GM03348 (cell line): ENCODE results near the gene HELZ.
"Not testable (repeated sequence)": the region's sequence is repeated elsewhere in the genome, so short reads cannot be mapped to it uniquely, and the experiment has no call there.

ENCODE experiments used
- DNase-seq: peaks from one replicate; pipeline ENCODE4 v3.0.0; 2012; ENCODE audit warnings: low spot score

HELZ gene

GRCh38 chr17:67143318-67143717 is 101.7 kb downstream of the HELZ start:
- DNase-seq, result no peak

DNA sequence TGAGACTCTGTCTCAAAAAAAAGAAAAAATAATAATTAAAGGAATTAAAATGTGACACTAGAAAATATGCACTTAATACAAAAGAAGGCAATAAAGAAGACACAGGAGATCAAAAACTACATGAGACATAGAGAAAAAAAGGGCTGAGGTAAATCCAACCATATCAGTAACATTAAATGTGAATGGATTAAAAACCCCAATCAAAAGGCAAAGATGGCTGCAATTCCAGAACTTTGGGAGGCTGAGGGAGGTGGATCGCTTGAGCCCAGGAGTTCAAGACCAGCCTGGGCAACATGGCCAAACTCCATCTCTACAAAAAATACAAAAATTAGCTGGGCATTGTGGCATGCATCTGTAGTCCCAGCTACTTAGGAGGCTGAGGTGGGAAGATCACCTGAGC is 103.0 kb downstream of the HELZ start:
- DNase-seq, result not testable (repeated sequence)

- peak; percentile 14 for DNase-seq
Observed at GRCh38 chr17:67139784-67140665, 105.0 kb downstream of the HELZ start.

- no peak for DNase-seq
Observed at GRCh38 chr17:67139289-67139688, 105.7 kb downstream of the HELZ start.

DNA sequence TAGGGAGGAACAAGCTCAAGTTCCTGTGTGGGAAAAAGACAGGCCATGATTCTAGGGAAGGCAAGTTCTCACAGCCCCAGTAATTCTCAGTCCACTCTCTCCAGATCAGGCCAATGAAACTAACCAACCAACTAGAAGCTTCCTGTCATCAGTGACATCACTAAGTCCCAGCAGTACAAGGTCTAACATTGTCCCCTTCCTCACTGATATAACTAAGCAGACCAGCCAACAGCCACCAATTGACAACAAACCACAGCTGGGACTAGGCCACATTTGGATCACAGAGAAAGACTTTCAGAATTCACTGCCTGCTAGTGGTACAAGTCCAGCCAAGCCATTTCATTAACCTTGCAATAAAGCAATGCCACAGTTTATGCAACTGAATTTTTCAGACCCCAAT is 106.6 kb downstream of the HELZ start:
- no peak for DNase-seq

DNA sequence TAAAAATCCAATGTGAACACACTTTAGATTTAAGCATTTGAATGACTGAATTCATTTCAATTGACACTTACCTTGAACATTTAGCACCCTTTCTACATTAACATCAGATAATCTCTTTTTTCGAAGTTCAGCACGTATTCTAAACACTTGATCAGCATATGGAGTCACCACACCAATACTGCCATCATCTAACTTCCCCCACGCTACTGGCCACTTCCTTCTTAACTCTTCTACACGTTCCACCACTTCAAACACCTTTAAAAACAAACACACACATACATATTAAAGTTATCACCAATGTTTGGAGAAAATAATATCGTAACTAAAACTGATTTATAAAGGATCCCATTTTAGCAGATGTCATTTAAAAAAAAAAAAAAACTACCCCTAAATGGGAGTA is 107.1 kb downstream of the HELZ start:
- no peak for DNase-seq

DNA sequence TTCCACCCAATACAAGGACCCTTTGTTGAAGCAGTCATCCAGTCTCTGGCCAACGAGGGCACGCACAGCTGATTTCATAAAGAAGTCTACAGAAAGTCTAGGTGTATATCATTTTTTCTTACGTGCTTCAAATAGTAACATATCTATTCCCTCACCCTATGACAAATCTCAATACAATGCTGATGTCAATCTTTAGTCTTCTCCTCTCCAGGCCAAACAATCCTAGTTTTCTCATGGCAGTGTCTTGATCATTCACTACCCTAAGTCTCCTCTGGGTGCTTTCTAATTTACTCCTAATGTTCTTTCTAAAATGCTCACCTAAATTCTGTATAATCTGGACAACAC is 108.0 kb downstream of the HELZ start:
- DNase-seq, result no peak

- DNase-seq, result no peak
Observed at GRCh38 chr17:67136191-67137025, 108.6 kb downstream of the HELZ start.

DNA sequence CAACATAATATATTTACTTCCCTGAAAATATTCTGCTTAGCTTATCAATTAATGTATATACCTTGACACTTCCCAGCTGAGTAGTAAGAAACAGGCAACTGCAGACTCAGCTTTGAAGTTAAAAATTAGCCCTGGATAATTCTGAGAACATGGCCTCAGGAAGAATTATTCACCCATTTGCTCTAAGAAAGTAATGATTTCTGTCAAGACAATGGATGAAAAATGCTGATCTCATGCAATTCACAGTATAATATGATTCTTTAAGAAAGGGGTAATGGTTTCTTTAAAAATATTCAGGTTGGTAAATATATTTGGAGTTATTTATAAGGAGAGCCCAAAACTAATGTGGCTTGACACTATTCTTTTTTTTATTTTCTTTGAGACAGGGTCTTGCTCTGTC is 111.8 kb downstream of the HELZ start:
- DNase-seq, result no peak

DNA sequence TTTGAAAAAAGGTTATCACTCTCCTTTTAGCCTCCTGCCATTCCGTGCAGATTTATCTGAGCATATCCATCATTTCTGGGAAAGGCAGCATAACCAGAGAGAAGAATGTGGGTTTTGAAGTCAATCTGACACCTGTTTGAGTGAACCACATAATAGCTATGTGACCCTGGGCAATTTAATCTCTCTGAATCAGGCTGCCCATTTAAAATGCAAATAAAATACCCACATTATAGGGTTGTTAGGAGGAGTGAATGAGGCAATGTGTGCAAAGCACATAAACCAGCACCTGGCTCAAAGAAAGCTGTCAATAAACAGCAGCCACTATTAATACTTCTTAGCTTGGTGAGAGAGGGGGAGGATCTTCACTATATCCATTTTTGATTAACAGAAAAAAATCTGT is 112.6 kb downstream of the HELZ start:
- no peak for DNase-seq

- DNase-seq, result no peak
Observed at GRCh38 chr17:67130768-67131167, 114.2 kb downstream of the HELZ start.

DNA sequence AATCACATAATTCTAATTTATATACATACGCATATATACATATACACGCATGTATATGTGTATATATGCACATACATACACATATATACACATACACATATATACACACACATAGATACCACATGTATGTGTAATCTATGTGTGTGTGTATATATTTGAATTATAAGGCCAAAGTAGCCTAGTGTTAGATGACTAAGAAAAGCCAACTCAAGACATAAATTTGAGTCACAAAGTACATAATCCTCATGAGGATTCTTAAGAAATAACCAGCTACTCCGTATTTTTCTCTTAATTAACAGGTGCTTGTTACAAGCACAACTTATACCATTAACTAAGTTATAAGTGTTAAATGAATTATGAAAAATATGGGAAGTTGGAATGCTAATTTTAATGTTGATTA is 115.7 kb downstream of the HELZ start:
- DNase-seq, result no peak

- no peak for DNase-seq
Observed at GRCh38 chr17:67128700-67129099, 116.3 kb downstream of the HELZ start.

DNA sequence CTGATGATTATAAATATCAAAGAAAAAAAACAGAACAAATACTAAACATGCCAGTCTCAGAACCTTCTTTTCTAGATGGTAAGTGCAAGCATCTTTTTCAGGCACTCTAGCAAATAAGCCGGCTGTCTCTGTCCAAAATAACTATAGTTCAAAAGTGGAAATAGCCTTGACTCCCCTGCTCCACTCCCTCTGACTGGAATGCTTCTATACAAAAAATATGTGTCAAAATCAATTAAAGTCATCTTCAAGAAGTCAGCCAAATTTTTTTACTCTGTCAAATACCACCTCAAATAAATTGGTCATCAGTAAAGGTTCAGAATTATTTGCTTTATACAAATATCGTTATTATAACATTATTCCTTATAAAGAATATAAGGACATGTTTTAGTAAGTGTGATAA is 117.1 kb downstream of the HELZ start:
- DNase-seq, result no peak

GRCh38 chr17:67126983-67127382 is 118.0 kb downstream of the HELZ start:
- DNase-seq, result no peak

DNA sequence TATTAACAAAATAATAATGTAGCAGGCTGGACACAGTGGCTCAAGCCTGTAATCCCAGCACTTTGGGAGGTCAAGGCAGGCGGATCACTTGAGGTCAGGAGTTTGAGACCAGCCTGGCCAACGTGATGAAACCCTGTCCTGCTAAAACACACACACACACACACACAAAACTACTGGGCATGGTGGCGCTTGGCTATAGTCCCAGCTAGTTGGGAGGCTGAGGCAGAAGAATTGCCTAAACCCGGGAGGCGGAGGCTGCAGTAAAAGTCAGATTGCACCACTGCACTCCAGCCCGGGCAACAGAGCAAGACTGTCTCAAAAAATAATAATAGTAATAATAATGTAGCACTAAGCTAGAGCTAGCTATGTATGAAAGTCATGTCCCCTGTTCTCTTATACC is 118.5 kb downstream of the HELZ start:
- DNase-seq, result not testable (repeated sequence)

- DNase-seq, result no peak
Observed at GRCh38 chr17:67125924-67126323, 119.1 kb downstream of the HELZ start.

DNA sequence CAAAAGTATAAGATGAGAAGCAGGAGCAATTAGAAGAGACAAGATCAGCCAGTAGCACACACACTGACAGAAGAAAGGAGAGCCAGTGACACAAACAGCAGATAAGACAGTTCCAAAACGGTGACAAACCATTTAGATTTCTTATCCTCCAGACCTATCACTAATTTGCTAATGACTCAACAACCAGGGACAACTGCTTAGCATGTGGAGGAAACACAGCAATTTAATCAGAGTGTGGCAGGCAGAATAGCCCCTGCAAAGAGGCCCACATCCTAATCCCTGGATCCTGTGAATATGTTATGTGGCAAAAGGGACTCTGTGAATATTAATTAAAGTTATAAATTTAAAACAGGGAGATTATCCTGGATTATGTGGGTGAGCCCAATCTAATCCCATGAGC is 119.6 kb downstream of the HELZ start:
- no peak for DNase-seq

DNA sequence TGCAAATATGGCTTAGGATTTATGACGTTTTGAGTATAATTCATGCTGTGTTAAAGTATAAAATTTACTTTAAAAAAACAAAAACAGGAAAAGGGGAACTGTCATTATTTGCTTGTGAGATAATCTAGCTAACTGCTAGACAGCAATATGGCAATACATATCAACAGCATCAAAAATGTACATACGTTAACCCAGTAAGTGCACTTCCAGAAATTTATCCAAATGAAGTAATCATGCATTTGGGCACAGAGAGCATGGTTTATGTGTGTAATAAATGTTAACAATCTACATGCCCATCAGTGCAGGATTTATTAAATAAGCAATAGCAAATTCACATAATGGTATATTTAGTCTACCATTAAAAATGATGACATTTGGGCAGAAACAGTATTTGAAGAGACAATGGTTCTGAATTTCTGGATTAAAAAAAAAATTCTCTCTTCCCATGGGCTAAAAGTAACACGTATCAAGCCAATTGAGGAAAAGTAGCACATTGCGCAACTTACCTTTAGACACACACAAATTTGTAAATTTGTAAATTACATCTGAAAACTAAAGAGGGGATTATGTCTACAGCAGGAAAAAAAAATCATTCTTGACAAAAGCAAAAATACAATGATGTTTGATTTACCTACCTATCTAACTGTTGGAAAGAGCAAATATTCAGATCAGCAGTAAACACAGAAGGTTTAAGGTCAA is 120.4 kb downstream of the HELZ start:
- DNase-seq, result no peak

- DNase-seq, result no peak
Observed at GRCh38 chr17:67123699-67124098, 121.3 kb downstream of the HELZ start.

DNA sequence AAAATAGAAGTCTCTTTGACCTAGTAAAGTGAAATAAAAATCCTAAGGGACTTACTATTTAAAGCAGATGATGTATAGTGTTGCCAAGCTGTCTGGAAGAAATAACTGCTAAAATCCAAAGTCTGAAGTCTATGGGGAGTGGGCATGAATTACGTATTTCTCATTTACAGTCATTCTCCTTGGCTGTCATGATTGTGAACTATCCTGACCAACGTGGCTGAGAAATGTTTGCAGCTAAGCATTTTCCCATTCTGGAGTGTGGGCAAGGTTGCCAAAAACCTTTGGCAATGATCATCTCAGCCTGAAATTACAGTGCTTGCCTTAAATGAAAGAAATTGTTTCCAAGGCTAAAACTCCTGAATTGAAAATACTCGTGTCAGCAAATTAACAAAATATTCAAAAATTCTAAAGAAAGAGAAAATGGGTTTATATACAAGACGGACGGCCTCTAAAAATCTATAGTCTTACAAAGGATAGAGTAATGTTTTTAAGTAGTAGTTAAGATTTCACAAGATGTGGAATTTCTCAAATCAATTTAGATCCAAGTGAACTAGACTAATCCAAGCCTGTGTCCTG is 123.6 kb downstream of the HELZ start:
- no peak for DNase-seq

- DNase-seq, result no peak
Observed at GRCh38 chr17:67119102-67119501, 125.9 kb downstream of the HELZ start.
